HG03469 (cell line): ENCODE measurements around the gene MRPL54.

Experiments used
- ATAC-seq: cut with Tn5 transposase; IDR thresholded peaks from one replicate; pipeline ENCODE4 v1.9.1; 2021; ENCODE audit warnings: mild to moderate bottlenecking, moderate library complexity, moderate number of reproducible peaks; ENCODE audit not compliant: unreplicated experiment

MRPL54 gene

GRCh38 chr19:3768015-3768747, 5.7 kb downstream of the MRPL54 start:
- ATAC-seq, result no peak

GRCh38 chr19:3768748-3769099, 6.2 kb downstream of the MRPL54 start:
- ATAC-seq, result no peak

- no peak for ATAC-seq
These were observed 7.0 kb downstream of the MRPL54 start for GRCh38 chr19:3769494-3769893.

- no peak for ATAC-seq
These were observed 7.9 kb downstream of the MRPL54 start for GRCh38 chr19:3770136-3770999.

GRCh38 chr19:3771000-3771905, 8.8 kb downstream of the MRPL54 start:
- ATAC-seq, result no peak

- no peak for ATAC-seq
These were observed 9.5 kb downstream of the MRPL54 start, which contains the start of gene RAX2 for GRCh38 chr19:3771906-3772455. RAX2 (minus strand) TSS chr19:3772228; CDS start chr19:3771742, 486 bp downstream.

GRCh38 chr19:3773814-3774515, 11.5 kb downstream of the MRPL54 start:
- ATAC-seq, result no peak

GRCh38 chr19:3774621-3775373, 12.3 kb downstream of the MRPL54 start:
- no peak for ATAC-seq

GRCh38 chr19:3775374-3775711, 12.9 kb downstream of the MRPL54 start:
- ATAC-seq, result no peak

GRCh38 chr19:3775831-3776230, 13.3 kb downstream of the MRPL54 start:
- no peak for ATAC-seq

GRCh38 chr19:3776479-3777040, 14.1 kb downstream of the MRPL54 start:
- no peak for ATAC-seq

GRCh38 chr19:3778104-3778867, 15.8 kb downstream of the MRPL54 start:
- ATAC-seq, result no peak

- no peak for ATAC-seq
These were observed 16.6 kb downstream of the MRPL54 start for GRCh38 chr19:3778899-3779723.

GRCh38 chr19:3780786-3781304, 18.4 kb downstream of the MRPL54 start:
- ATAC-seq, result no peak

- no peak for ATAC-seq
These were observed 19.1 kb downstream of the MRPL54 start for GRCh38 chr19:3781603-3782002.

GRCh38 chr19:3782330-3782729, 19.8 kb downstream of the MRPL54 start:
- no peak for ATAC-seq

- ATAC-seq, result no peak
These were observed 20.4 kb downstream of the MRPL54 start for GRCh38 chr19:3782903-3783302.
